ENCODE results near the gene HSCB.
A peak's percentile ranks its signal among the peaks of the same experiment; 100 is the strongest.

DNA sequence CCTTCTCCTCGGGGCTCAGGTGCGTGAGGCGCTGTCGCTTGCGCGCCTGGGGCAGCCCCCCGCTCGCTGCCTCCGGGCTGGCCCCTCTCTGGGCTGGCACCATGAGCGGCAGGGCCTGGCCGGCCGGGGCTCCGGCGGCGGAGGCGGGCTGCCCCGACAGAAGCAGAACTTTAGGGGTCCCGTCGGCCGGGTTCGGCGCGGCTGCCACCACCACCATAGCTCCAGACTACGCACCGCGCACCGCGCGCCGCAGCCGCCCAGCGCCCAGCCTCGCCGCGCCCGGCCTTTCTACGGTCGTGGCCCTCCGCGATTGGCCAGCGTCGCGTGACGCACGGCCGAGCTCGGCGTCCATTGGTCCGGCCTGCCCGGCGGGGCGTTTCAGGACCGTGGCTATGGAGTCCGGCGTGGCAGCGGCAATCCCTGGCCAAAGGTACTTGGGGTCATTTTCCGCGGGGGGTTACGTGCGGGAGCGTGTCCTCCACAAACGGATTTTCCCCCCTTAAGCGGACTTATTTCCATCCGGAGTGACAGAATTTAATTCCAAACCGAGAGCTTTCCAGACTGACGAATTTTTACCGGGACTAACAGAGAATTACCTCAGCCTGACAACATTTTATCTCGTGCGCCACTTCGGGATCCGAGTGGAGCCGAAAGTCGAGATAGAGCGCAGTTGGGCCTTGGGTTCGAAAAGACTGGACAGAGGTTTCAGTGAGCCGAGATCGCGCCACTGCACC, 58.6 kb downstream of the HSCB start, which contains the start of gene XBP1:
- TF ChIP-seq, protein P1, sequence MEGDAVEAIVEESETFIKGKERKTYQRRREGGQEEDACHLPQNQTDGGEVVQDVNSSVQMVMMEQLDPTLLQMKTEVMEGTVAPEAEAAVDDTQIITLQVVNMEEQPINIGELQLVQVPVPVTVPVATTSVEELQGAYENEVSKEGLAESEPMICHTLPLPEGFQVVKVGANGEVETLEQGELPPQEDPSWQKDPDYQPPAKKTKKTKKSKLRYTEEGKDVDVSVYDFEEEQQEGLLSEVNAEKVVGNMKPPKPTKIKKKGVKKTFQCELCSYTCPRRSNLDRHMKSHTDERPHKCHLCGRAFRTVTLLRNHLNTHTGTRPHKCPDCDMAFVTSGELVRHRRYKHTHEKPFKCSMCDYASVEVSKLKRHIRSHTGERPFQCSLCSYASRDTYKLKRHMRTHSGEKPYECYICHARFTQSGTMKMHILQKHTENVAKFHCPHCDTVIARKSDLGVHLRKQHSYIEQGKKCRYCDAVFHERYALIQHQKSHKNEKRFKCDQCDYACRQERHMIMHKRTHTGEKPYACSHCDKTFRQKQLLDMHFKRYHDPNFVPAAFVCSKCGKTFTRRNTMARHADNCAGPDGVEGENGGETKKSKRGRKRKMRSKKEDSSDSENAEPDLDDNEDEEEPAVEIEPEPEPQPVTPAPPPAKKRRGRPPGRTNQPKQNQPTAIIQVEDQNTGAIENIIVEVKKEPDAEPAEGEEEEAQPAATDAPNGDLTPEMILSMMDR (IDR thresholded peaks at IDR 0.05) = 0 out of 2 replicates have a peak, but pooled peaks have one; percentile 3
- no peak for TF ChIP-seq ZFX (IDR thresholded peaks at IDR 0.05; ENCODE audit: borderline replicate concordance)
